HEK293 (cell line): Measurements from ENCODE around the gene NAA80.
A peak's percentile ranks its signal among the peaks of the same experiment; 100 is the strongest.

Experiments used
- CTCF ChIP-seq: fragments of 450-650 bp; formaldehyde crosslinking; IDR thresholded peaks from 2 replicates; pipeline ENCODE4 v1.5.1; 2016; ENCODE audit warnings: missing biosample characterization, missing genetic modification characterization
- EGR2 ChIP-seq: fragments of 450-650 bp; formaldehyde crosslinking; IDR thresholded peaks from 2 replicates; pipeline ENCODE4 v1.5.1; 2016; ENCODE audit warnings: low read depth, missing biosample characterization, missing genetic modification characterization
- MEIS1 ChIP-seq: sonication (generic); formaldehyde crosslinking; IDR thresholded peaks from 2 replicates; pipeline ENCODE4 v1.8.1; 2022; ENCODE audit warnings: missing genetic modification reagents, mild to moderate bottlenecking, borderline replicate concordance
- PATZ1 ChIP-seq: fragments of 450-650 bp; formaldehyde crosslinking; IDR thresholded peaks from 2 replicates; pipeline ENCODE4 v1.5.1; 2016; ENCODE audit warnings: missing biosample characterization, missing genetic modification characterization
- SP7 ChIP-seq: fragments of 450-650 bp; formaldehyde crosslinking; IDR thresholded peaks from 2 replicates; pipeline ENCODE4 v1.5.1; 2016; ENCODE audit warnings: missing biosample characterization, missing genetic modification characterization
- ZBTB10 ChIP-seq: fragments of 450-650 bp; formaldehyde crosslinking; IDR thresholded peaks from 2 replicates; pipeline ENCODE4 v1.5.1; 2016; ENCODE audit warnings: missing biosample characterization, missing genetic modification characterization
- ZBTB7A ChIP-seq: fragments of 450-650 bp; formaldehyde crosslinking; IDR thresholded peaks from 2 replicates; pipeline ENCODE4 v1.5.1; 2016; ENCODE audit warnings: low read depth, missing biosample characterization, missing genetic modification characterization
- ZNF214 ChIP-seq: fragments of 450-650 bp; formaldehyde crosslinking; IDR thresholded peaks from 2 replicates; pipeline ENCODE4 v1.5.1; 2017; ENCODE audit warnings: missing biosample characterization, mild to moderate bottlenecking, missing genetic modification characterization, borderline replicate concordance
- ZNF354C ChIP-seq: fragments of 450-650 bp; formaldehyde crosslinking; IDR thresholded peaks from 2 replicates; pipeline ENCODE4 v1.5.1; 2016; ENCODE audit warnings: missing biosample characterization, missing genetic modification characterization, low read depth, borderline replicate concordance
- ZNF626 ChIP-seq: fragments of 450-650 bp; sonication (Bioruptor Pico); formaldehyde crosslinking; IDR thresholded peaks from 2 replicates; pipeline ENCODE4 v1.5.1; 2018; ENCODE audit warnings: missing biosample characterization, missing genetic modification characterization, inconsistent platforms
- TF ChIP-seq, protein P1 (sequence below): fragments of 450-650 bp; formaldehyde crosslinking; IDR thresholded peaks from 2 replicates; pipeline ENCODE4 v1.5.1; 2016; ENCODE audit warnings: missing biosample characterization, missing genetic modification characterization
- TF ChIP-seq, protein P2 (sequence below): fragments of 450-650 bp; formaldehyde crosslinking; IDR thresholded peaks from 2 replicates; pipeline ENCODE4 v1.5.1; 2016; ENCODE audit warnings: missing biosample characterization, missing genetic modification characterization, low read depth

GRCh38 chr3:50298836-50299637, at the start of gene NAA80, which contains the start of gene HYAL3:
- TF ChIP-seq MEIS1 (CRISPR knock-in tag) (no peak), CTCF (tag by site-specific recombination) (peak; percentile 85; the same call in 1 of the 2 replicates), PATZ1 (tag by site-specific recombination) (no peak; the same call in none of the 2 replicates), ZNF214 (no peak), ZNF354C (tag by site-specific recombination) (no peak), ZBTB7A (no peak), EGR2 (tag by site-specific recombination) (no peak), ZNF626 (tag by site-specific recombination) (no peak), SP7 (tag by site-specific recombination) (peak; percentile 62), ZBTB10 (tag by site-specific recombination) (peak; percentile 75)
- TF ChIP-seq, protein P1, sequence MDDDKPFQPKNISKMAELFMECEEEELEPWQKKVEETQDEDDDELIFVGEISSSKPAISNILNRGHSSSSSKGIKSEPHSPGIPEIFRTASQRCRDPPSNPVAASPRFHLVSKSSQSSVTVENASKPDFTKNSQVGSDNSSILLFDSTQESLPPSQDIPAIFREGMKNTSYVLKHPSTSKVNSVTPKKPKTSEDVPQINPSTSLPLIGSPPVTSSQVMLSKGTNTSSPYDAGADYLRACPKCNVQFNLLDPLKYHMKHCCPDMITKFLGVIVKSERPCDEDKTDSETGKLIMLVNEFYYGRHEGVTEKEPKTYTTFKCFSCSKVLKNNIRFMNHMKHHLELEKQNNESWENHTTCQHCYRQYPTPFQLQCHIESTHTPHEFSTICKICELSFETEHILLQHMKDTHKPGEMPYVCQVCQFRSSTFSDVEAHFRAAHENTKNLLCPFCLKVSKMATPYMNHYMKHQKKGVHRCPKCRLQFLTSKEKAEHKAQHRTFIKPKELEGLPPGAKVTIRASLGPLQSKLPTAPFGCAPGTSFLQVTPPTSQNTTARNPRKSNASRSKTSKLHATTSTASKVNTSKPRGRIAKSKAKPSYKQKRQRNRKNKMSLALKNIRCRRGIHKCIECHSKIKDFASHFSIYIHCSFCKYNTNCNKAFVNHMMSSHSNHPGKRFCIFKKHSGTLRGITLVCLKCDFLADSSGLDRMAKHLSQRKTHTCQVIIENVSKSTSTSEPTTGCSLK (tag by site-specific recombination): no peak
- TF ChIP-seq, protein P2, sequence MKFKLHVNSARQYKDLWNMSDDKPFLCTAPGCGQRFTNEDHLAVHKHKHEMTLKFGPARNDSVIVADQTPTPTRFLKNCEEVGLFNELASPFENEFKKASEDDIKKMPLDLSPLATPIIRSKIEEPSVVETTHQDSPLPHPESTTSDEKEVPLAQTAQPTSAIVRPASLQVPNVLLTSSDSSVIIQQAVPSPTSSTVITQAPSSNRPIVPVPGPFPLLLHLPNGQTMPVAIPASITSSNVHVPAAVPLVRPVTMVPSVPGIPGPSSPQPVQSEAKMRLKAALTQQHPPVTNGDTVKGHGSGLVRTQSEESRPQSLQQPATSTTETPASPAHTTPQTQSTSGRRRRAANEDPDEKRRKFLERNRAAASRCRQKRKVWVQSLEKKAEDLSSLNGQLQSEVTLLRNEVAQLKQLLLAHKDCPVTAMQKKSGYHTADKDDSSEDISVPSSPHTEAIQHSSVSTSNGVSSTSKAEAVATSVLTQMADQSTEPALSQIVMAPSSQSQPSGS: no peak
